HG03045 (cell line): ENCODE data around the gene PLEKHA7.

ENCODE experiments used
- ATAC-seq: cut with Tn5 transposase; IDR thresholded peaks from one replicate; pipeline ENCODE4 v1.9.1; 2021; ENCODE audit warnings: mild to moderate bottlenecking, moderate library complexity; ENCODE audit not compliant: unreplicated experiment

The PLEKHA7 gene

DNA sequence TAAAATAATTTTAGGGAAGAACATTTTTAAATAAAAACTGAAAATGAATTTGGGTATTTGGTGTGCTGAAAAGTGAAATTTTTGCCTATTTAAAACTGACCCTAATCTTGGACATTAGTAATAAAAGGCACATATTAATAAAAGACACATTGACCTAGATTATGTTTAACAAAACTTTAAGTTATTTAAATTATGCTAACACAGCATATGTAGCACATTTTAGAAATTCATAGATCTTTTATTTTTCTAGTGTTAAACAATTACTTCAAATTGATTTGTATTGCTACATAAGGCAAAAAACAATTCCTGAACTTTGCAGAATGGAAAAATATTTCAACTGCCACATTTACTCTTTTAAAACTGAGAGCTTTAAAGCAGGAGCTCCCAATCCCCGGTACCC lies 265.1 kb downstream of the PLEKHA7 start:
- no peak for ATAC-seq

DNA sequence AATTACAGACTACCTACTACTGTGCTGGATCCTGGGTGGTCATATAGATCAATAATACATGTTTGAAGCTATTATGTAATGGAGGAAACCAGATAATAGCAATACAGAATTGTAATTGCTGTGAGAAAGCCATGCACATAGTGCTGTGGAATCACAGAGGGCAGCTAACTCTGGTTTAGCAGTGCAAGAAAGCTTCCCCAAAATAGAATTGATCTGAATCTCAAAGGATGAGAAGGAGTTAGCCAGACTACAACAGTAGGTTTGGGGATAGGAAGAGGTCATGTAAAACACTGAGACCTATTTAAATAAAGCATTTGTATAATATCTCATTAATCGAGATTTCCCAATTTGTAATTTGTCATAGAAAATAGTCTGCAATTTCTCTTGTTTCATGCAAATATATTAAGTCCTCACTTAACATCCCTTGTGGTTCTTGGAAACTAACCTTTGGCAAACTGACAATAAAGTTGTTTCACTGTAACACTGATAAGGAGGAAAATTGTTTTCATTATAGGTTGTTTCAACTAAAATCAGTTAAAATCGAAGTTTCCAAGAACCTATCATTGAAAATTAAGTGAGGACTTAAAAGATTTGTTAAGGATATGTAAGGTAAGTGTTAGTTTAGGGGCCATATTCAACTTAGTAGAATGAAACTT lies 268.1 kb downstream of the PLEKHA7 start:
- no peak for ATAC-seq

DNA sequence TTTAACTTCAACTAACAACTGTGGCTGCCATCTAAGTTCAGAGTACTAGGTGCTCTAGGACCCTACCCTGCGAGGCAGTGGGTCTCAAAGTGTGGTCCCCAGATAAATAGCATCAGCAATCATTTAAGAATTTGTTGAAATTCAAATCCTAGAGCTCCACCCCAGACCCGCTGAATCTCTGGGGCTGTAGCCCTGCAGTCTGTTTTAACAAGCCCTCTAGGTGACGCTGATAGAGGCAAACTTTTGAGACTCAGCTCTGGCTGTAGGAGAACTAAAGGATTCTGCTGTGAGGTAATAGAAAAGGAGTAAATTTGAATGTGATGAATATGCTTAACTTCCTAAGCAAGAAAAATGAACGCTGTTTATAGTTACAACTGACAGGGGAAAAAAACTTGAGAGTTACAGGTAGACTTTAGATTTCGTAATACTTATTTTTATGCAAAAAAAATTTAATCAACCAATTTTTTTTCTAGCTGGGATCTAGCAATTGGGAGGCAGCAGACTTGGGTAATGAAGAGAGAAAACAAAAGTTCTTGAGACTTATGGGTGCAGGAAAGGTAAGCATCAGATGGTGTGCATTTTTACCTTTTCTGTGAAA lies 270.0 kb downstream of the PLEKHA7 start:
- no peak for ATAC-seq

DNA sequence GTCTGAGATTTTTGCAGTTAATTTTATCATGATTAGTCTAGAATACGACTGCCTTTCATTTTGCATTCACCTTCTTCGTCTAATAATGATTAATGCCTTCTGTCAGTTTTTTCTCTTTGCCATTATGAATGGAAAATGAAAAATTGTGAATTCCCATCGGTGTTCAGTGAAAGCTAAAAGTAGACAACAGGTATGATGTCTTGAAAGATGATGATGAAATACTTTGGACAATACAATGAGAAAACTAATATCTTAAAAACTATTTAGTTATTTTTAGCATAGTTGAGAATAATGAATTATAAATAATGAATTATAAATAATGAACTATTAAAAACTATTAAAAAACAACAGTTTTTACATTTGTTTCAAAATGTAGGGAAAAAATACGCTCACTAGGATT lies 270.7 kb downstream of the PLEKHA7 start:
- ATAC-seq = no peak

DNA sequence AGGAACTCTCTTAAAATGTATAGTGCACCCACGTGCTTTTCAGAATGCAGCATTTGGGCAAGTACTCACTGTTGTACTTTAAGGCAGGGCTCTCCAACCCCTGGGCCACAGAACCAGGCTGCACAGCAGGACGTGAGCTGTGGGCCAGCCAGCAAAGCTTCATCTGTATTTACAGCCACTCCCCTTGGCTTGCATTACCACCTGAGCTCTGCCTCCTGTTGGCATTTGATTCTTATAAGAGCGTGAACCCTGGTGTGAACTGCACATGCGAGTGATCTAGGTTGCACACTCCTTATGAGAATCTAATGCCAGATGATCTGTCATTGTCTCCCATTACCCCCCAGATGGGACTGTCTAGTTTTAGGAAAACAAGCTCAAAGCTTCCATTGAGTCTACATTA lies 272.7 kb downstream of the PLEKHA7 start:
- no peak for ATAC-seq

DNA sequence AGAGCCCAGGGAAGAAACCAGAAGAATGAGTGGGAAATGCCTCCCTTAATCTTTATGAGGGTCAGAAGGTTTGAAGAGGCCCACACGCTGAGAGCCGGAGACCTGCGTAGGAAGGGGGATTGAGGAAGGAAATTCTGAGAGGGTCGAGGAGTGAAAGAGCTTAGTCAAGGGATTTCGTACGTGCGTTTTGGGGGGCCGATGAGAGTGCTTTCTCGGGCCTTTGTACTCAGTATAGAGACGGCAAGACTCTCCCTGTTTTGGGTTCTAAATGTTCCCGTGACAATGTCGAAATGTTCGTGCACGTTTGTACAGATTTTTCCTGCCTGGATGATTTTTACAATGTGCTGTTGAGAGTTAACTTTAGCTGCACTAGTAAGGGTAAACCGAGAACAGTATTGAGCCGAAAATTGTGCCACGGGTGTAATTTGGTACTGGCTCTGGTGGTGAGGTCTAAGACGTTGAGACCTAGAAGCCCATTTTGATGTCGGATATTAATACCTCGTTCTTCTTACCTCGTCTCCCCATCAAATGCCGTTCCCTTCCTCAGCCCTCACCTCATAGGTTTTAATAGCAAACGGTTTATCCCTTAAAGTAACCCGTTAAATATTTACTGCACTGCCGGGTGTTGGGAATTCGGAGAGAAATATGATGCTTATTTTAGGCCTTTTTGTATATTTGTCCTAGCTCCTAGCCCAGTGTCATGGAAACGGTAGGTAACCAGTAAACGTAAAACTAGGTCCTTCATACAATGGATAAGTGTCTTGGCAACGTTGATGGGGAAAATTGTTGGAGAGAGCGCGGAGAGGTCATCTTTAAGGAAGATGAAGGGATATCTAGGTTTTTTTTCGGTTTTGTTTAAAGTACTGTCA lies 275.0 kb downstream of the PLEKHA7 start:
- peak; percentile 4 for ATAC-seq

DNA sequence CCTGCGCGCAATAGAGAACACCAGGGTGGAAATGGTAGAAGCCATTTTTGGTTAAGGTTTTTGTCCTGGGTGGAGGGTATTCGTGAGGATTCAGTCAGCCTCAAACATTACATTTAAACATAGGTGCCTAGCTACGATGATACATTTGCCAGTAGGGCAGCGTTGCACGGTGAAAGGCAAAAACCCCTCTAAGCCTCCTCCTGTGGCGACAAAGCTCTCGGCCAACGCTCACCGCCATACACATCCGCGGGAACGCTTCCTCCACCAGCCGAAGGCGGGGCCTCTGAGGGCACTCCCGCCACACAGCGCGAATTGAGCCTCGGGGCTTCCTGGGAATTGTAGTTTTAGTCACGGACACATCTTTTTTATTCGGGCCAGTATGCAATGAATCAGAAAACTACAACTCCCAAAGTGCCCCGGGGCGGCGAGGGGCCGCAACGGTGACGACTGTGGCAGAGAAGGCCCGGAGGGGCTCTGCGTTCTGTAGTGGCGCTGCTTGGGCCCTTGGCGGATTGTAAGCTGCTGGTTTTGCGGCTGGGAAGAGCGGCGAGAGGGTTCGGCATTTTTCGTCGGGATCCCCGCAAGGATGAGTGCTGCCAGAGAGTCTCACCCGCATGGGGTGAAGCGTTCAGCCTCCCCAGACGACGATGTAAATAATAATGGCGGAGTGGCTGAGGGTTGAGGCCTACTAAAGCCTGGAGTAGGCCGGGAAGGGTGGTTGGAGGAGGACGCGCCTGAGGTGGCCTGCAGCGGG lies 275.8 kb downstream of the PLEKHA7 start, which contains the start of gene C11orf58:
TSS of gene C11orf58 (plus strand) at position 455 of the 754 bp plus-strand sequence. CDS start at position 587, 132 bp downstream.
- peak; percentile 98 for ATAC-seq

DNA sequence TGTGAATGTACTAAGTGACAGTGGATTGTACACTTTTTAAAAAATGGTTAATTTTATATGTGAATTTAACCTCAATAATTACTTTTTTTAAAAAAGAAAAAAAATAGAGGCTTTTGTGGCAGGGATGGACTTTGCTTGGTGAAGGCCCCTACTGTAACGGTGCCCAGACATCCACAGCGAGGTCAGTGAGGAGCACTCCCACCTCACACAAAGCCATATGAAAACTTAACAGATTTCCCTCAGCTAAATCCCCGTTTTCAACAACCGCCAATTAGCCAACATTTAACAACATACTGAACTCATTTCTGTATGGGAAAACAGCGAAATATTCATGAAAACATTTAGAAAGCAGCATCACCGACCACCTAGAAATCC lies 276.4 kb downstream of the PLEKHA7 start:
- peak; percentile 14 for ATAC-seq
